OCI-LY1 (cell line): ENCODE data around the gene RASD2.

Source experiments
- H2AFZ ChIP-seq: fragments of 200-600 bp; sonication (generic), shearing (Covaris generic); 2 replicates; pipeline ENCODE4 v1.6.0; 2014; ENCODE audit warnings: antibody characterized with exemption, mild to moderate bottlenecking, low read length
- H3F3A ChIP-seq: fragments of 200-600 bp; sonication (generic), shearing (Covaris generic); 2 replicates; pipeline ENCODE4 v1.6.0; 2014; ENCODE audit warnings: mild to moderate bottlenecking, antibody characterized with exemption, low read length, moderate library complexity; ENCODE audit not compliant: insufficient read depth
- H3K27ac ChIP-seq: fragments of 200-600 bp; sonication (generic); 2 replicates; pipeline ENCODE4 v1.5.1; 2014; ENCODE audit warnings: low read length, mixed run types, mild to moderate bottlenecking, low read depth; ENCODE audit not compliant: poor library complexity, severe bottlenecking
- H3K27me3 ChIP-seq: fragments of 200-600 bp; sonication (generic); 2 replicates; pipeline ENCODE4 v1.6.0; 2014; ENCODE audit warnings: antibody characterized with exemption, mild to moderate bottlenecking, low read length, moderate library complexity; ENCODE audit not compliant: insufficient read depth
- H3K36me3 ChIP-seq: fragments of 200-600 bp; sonication (generic); 2 replicates; pipeline ENCODE4 v1.6.1; 2014; ENCODE audit warnings: mild to moderate bottlenecking, antibody characterized with exemption, low read length, moderate library complexity, mixed read lengths; ENCODE audit not compliant: insufficient read depth
- H3K4me1 ChIP-seq: fragments of 200-600 bp; sonication (generic); 2 replicates; pipeline ENCODE4 v1.5.1; 2014; ENCODE audit warnings: mild to moderate bottlenecking, low read length, moderate library complexity; ENCODE audit not compliant: insufficient read depth, severe bottlenecking
- H3K4me2 ChIP-seq: fragments of 200-600 bp; sonication (generic), shearing (Covaris generic); 2 replicates; pipeline ENCODE4 v1.6.1; 2014; ENCODE audit warnings: low read length
- H3K4me3 ChIP-seq: fragments of 200-600 bp; sonication (generic); 2 replicates; pipeline ENCODE4 v1.5.1; 2014; ENCODE audit warnings: low read length, low read depth, mild to moderate bottlenecking, mixed read lengths; ENCODE audit not compliant: poor library complexity, severe bottlenecking
- H3K79me2 ChIP-seq: fragments of 200-600 bp; shearing (Covaris generic); 2 replicates; pipeline ENCODE4 v1.6.1; 2016; ENCODE audit warnings: mixed run types, low read length, mixed read lengths; ENCODE audit not compliant: insufficient read depth
- H3K9ac ChIP-seq: fragments of 200-600 bp; sonication (generic), shearing (Covaris generic); 2 replicates; pipeline ENCODE4 v1.6.1; 2014; ENCODE audit warnings: mild to moderate bottlenecking, low read length, mixed read lengths
- H3K9me2 ChIP-seq: fragments of 200-600 bp; sonication (generic), shearing (Covaris generic); 2 replicates; pipeline ENCODE4 v1.6.1; 2014; ENCODE audit warnings: low read depth, mild to moderate bottlenecking, low read length, mixed read lengths
- H3K9me3 ChIP-seq: fragments of 200-600 bp; shearing (Covaris generic); 2 replicates; pipeline ENCODE4 v1.6.1; 2014; ENCODE audit warnings: low read length, mixed read lengths
- H4K20me1 ChIP-seq: fragments of 200-600 bp; sonication (generic), shearing (Covaris generic); 2 replicates; pipeline ENCODE4 v1.6.0; 2016; ENCODE audit warnings: mild to moderate bottlenecking, low read length; ENCODE audit not compliant: insufficient read depth
- EZH2 ChIP-seq: fragments of 200-600 bp; sonication (generic), shearing (Covaris generic); IDR thresholded peaks from 2 replicates; pipeline ENCODE4 v1.8.0; 2017; ENCODE audit warnings: borderline replicate concordance, mixed run types, mild to moderate bottlenecking, antibody characterized with exemption, low read length, moderate library complexity, mixed read lengths
- TF ChIP-seq, protein P1 (sequence below): fragments of 200-600 bp; sonication (generic), shearing (Covaris generic); IDR thresholded peaks from 2 replicates; pipeline ENCODE4 v1.5.1; 2017; ENCODE audit warnings: mild to moderate bottlenecking, antibody characterized with exemption, low read length, moderate library complexity, mixed read lengths

The RASD2 gene

DNA sequence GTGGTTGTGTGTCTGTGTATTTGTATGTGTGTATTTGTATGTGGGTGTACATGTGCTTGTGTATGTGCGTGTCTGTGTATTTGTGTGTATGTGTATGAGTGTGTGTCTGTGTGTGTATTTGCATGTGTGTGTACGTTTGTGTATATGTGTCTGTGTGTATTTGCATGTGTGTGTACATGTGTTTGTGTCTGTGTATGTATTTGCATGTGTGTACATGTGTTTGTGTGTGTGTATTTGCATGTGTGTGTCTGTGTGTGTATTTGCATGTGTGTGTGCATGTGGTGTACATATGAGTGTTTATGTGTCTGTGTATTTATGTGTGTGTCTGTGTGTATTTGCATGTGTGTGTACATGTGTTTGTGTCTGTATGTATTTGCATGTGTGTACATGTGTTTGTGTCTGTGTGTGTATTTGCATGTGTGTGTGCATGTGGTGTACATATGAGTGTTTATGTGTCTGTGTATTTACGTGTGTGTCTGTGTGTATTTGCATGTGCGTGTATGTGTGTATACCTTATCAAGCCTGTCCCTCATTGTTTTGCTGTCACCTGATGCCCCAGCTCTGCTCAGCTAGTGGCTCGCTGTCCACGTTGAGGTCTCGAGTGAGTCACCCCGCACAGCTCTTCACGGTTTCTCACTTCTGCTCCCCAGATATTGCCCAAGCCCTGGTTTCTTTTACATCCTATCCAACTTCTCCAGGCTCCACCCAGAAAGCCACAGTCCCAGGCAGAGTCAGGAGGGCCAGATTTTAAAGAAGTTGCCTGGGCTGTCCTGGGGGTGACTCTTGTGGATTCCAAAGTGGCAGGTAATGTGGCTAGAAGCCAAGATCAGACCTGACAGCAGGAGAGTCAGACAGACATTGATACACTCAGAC, 61.3 kb downstream of the RASD2 start:
- Histone ChIP-seq H4K20me1 (no peaks in the 10 kb centered on the region), H3K9ac (no peak overlapping the region), H3K9me2 (no peaks in the 10 kb centered on the region), H3F3A (no peaks in the 10 kb centered on the region), H3K4me1 (no peaks in the 10 kb centered on the region), H3K4me3 (no peak overlapping the region), H3K36me3 (no peaks in the 10 kb centered on the region), H3K27me3 (no peaks in the 10 kb centered on the region), H3K27ac (no peak overlapping the region), H2AFZ (no peak overlapping the region), H3K4me2 (no peak overlapping the region), H3K9me3 (no peaks in the 10 kb centered on the region), H3K79me2 (no peaks in the 10 kb centered on the region)
- TF ChIP-seq, protein P1, sequence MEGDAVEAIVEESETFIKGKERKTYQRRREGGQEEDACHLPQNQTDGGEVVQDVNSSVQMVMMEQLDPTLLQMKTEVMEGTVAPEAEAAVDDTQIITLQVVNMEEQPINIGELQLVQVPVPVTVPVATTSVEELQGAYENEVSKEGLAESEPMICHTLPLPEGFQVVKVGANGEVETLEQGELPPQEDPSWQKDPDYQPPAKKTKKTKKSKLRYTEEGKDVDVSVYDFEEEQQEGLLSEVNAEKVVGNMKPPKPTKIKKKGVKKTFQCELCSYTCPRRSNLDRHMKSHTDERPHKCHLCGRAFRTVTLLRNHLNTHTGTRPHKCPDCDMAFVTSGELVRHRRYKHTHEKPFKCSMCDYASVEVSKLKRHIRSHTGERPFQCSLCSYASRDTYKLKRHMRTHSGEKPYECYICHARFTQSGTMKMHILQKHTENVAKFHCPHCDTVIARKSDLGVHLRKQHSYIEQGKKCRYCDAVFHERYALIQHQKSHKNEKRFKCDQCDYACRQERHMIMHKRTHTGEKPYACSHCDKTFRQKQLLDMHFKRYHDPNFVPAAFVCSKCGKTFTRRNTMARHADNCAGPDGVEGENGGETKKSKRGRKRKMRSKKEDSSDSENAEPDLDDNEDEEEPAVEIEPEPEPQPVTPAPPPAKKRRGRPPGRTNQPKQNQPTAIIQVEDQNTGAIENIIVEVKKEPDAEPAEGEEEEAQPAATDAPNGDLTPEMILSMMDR = no peak
- no peak for TF ChIP-seq EZH2
